ENCODE measurements around the gene MYDGF. TPM values are rescaled to one million over a fixed set of nuclear protein-coding genes. Genes with fewer than 3 reads are reported as not detected.
"Not testable (repeated sequence)": the region's sequence is repeated elsewhere in the genome, so short reads cannot be mapped to it uniquely, and the experiment has no call there.

MYDGF gene
- total and polyA plus RNA-seq, 2 of the 13 experiments (the other 11 are each of a cell fraction or from before 2014, with no cell fraction given) = 116 to 198 TPM

GRCh38 chr19:4715178-4715528 lies 45.0 kb upstream of the MYDGF start:
- H3K9me3 ChIP-seq (ENCODE audit: low read length); DNase-seq (ENCODE audit: low spot score); CTCF ChIA-PET (ENCODE audit: low intra/inter-chr PET ratio, low total read pairs); H3K27me3 ChIP-seq (ENCODE audit: control insufficient read depth in 1 of 2, insufficient read depth in 2 of 2, low read length in 2 of 2); H3K79me2 ChIP-seq (ENCODE audit: insufficient read depth, low read length); in situ Hi-C loops (cut with HindIII; ENCODE audit: extremely low pct_ligation_motif_present, low pct_unique_long_range_greater_than_20kb); H2AFZ ChIP-seq (ENCODE audit: low read length); intact Hi-C loops (cut with micrococcal nuclease; ENCODE audit: unreplicated experiment); ATAC-seq; H4K20me1 ChIP-seq (ENCODE audit: insufficient read depth, low read length); BruUV-seq (replicated peaks); FAIRE-seq: not testable (repeated sequence)
- H3K4me2 ChIP-seq (ENCODE audit: low read depth, low read length) = peak overlapping the region; percentile 54
- H3K36me3 ChIP-seq (replicated peaks in 1 of 2; ENCODE audit: control insufficient read depth in 1 of 2, insufficient read depth in 2 of 2, low read length in 2 of 2) = peaks cover 24 to 53% of the 10 kb centered on the region in 2 experiments
- POLR2A ChIA-PET = interaction anchor here (1.2 to 1.6 kb wide), 2 partner anchors 10 to 76 kb away, joined by 3 to 4 read pairs; partner anchors contain the start of gene FEM1A
- H3K9ac ChIP-seq (ENCODE audit: insufficient read depth, low read depth, low read length) = 0 out of 2 replicates have a peak overlapping the region, but pooled peaks have one; percentile 26
- H3K4me1 ChIP-seq (ENCODE audit: insufficient read depth, low read length) = peaks cover 45% of the 10 kb centered on the region
- TF ChIP-seq SSRP1 (CRISPR knock-in tag; IDR thresholded peaks at IDR 0.05) (0 out of 2 replicates have a peak, but pooled peaks have one; percentile 35), CSRNP1 (CRISPR knock-in tag; IDR thresholded peaks at IDR 0.05) (0 out of 2 replicates have a peak, but pooled peaks have one; percentile 54), ZNF552 (CRISPR knock-in tag; IDR thresholded peaks at IDR 0.05; ENCODE audit: borderline replicate concordance) (0 out of 2 replicates have a peak, but pooled peaks have one; percentile 1), ZSCAN25 (CRISPR knock-in tag; IDR thresholded peaks at IDR 0.05) (0 out of 2 replicates have a peak, but pooled peaks have one; percentile 0), TFAP4 (IDR thresholded peaks at IDR 0.05; ENCODE audit: borderline replicate concordance, low read depth) (0 out of 2 replicates have a peak, but pooled peaks have one; percentile 3)
- H3K4me3 ChIP-seq (replicated peaks in 1 of 3; ENCODE audit: insufficient read depth in 1 of 3, low read depth in 2 of 3, low read length in 3 of 3) = peak overlapping the region in 1 of 3 experiments; percentile 42; a peak in 2 of 6 replicates
- 61% methylated on average over 6 of the region's 6 CpGs for WGBS (ENCODE audit: low lambda C conversion rate)
- peak overlapping the region; percentile 60 for H3K27ac ChIP-seq (ENCODE audit: extremely low read length, insufficient read depth, low read length)

Measured in HepG2 (cell line).